ENCODE data around the gene ISYNA1.
A peak's percentile ranks its signal among the peaks of the same experiment; 100 is the strongest.

ISYNA1 gene

GRCh38 chr19:18466354-18466753 lies 28.4 kb upstream of the ISYNA1 start:
- H3K4me3 ChIP-seq (ENCODE audit: extremely low read depth, insufficient read depth, low read length, poor library complexity, severe bottlenecking) = no peak overlapping the region
- peaks cover 27% of the 10 kb centered on the region for H3K36me3 ChIP-seq (ENCODE audit: control insufficient read depth, insufficient read depth, low read length)
- H3K4me1 ChIP-seq (ENCODE audit: control insufficient read depth, insufficient read depth, low read length, poor library complexity, severe bottlenecking) = peaks cover 9% of the 10 kb centered on the region
- H3K27ac ChIP-seq (ENCODE audit: low read depth, low read length, severe bottlenecking) = no peak overlapping the region
- 96 to 98% methylated on average over 11 of the region's 11 CpGs for WGBS, 2 experiments (ENCODE audit: insufficient coverage in 2 of 2)
- H3K9me3 ChIP-seq (ENCODE audit: control insufficient read depth, low read length) = no peaks in the 10 kb centered on the region

- peaks cover 9% of the 10 kb centered on the region for H3K4me1 ChIP-seq (ENCODE audit: control insufficient read depth, insufficient read depth, low read length, poor library complexity, severe bottlenecking)
- WGBS, 2 experiments (ENCODE audit: insufficient coverage in 2 of 2) = 96 to 97% methylated on average over 4 to 6 of the region's 6 CpGs
- H3K27ac ChIP-seq (ENCODE audit: low read depth, low read length, severe bottlenecking) = no peak overlapping the region
- H3K9me3 ChIP-seq (ENCODE audit: control insufficient read depth, low read length) = no peaks in the 10 kb centered on the region
- peaks cover 31% of the 10 kb centered on the region for H3K36me3 ChIP-seq (ENCODE audit: control insufficient read depth, insufficient read depth, low read length)
- H3K4me3 ChIP-seq (ENCODE audit: extremely low read depth, insufficient read depth, low read length, poor library complexity, severe bottlenecking) = no peak overlapping the region
These were observed 28.0 kb upstream of the ISYNA1 start for GRCh38 chr19:18465964-18466339.

GRCh38 chr19:18465214-18465963 lies 27.5 kb upstream of the ISYNA1 start:
- Histone ChIP-seq H3K4me1 (ENCODE audit: control insufficient read depth, insufficient read depth, low read length, poor library complexity, severe bottlenecking) (peaks cover 13% of the 10 kb centered on the region), H3K9me3 (ENCODE audit: control insufficient read depth, low read length) (no peaks in the 10 kb centered on the region), H3K4me3 (ENCODE audit: extremely low read depth, insufficient read depth, low read length, poor library complexity, severe bottlenecking) (no peak overlapping the region), H3K27ac (ENCODE audit: low read depth, low read length, severe bottlenecking) (no peak overlapping the region), H3K36me3 (ENCODE audit: control insufficient read depth, insufficient read depth, low read length) (peaks cover 37% of the 10 kb centered on the region)
- WGBS, 2 experiments (ENCODE audit: insufficient coverage in 2 of 2) = 96 to 97% methylated on average over 21 to 25 of the region's 30 CpGs

- Histone ChIP-seq H3K36me3 (ENCODE audit: control insufficient read depth, insufficient read depth, low read length) (peaks cover 44% of the 10 kb centered on the region), H3K27ac (ENCODE audit: low read depth, low read length, severe bottlenecking) (peak overlapping the region; percentile 4), H3K4me3 (ENCODE audit: extremely low read depth, insufficient read depth, low read length, poor library complexity, severe bottlenecking) (no peak overlapping the region), H3K4me1 (ENCODE audit: control insufficient read depth, insufficient read depth, low read length, poor library complexity, severe bottlenecking) (peaks cover 17% of the 10 kb centered on the region), H3K9me3 (ENCODE audit: control insufficient read depth, low read length) (no peaks in the 10 kb centered on the region)
- 79 to 82% methylated on average over 7 to 8 of the region's 8 CpGs for WGBS, 2 experiments (ENCODE audit: insufficient coverage in 2 of 2)
These were observed 26.7 kb upstream of the ISYNA1 start for GRCh38 chr19:18464646-18465045.

- H3K4me3 ChIP-seq (ENCODE audit: extremely low read depth, insufficient read depth, low read length, poor library complexity, severe bottlenecking) = no peak overlapping the region
- H3K9me3 ChIP-seq (ENCODE audit: control insufficient read depth, low read length) = no peaks in the 10 kb centered on the region
- H3K4me1 ChIP-seq (ENCODE audit: control insufficient read depth, insufficient read depth, low read length, poor library complexity, severe bottlenecking) = peaks cover 28% of the 10 kb centered on the region
- H3K27ac ChIP-seq (ENCODE audit: low read depth, low read length, severe bottlenecking) = no peak overlapping the region
- H3K36me3 ChIP-seq (ENCODE audit: control insufficient read depth, insufficient read depth, low read length) = peaks cover 68% of the 10 kb centered on the region
- 95 to 96% methylated on average over 22 of the region's 22 CpGs for WGBS, 2 experiments (ENCODE audit: insufficient coverage in 2 of 2)
These were observed 23.5 kb upstream of the ISYNA1 start for GRCh38 chr19:18461471-18461870.

GRCh38 chr19:18460900-18461299 lies 23.0 kb upstream of the ISYNA1 start:
- no peaks in the 10 kb centered on the region for H3K9me3 ChIP-seq (ENCODE audit: control insufficient read depth, low read length)
- no peak overlapping the region for H3K27ac ChIP-seq (ENCODE audit: low read depth, low read length, severe bottlenecking)
- no peak overlapping the region for H3K4me3 ChIP-seq (ENCODE audit: extremely low read depth, insufficient read depth, low read length, poor library complexity, severe bottlenecking)
- H3K36me3 ChIP-seq (ENCODE audit: control insufficient read depth, insufficient read depth, low read length) = peaks cover 69% of the 10 kb centered on the region
- H3K4me1 ChIP-seq (ENCODE audit: control insufficient read depth, insufficient read depth, low read length, poor library complexity, severe bottlenecking) = peaks cover 28% of the 10 kb centered on the region
- WGBS, 2 experiments (ENCODE audit: insufficient coverage in 2 of 2) = 95 to 98% methylated on average over 10 to 12 of the region's 12 CpGs

GRCh38 chr19:18457483-18458331 lies 19.8 kb upstream of the ISYNA1 start:
- Histone ChIP-seq H3K4me3 (ENCODE audit: extremely low read depth, insufficient read depth, low read length, poor library complexity, severe bottlenecking) (no peak overlapping the region), H3K27ac (ENCODE audit: low read depth, low read length, severe bottlenecking) (no peak overlapping the region), H3K36me3 (ENCODE audit: control insufficient read depth, insufficient read depth, low read length) (peaks cover 66% of the 10 kb centered on the region), H3K4me1 (ENCODE audit: control insufficient read depth, insufficient read depth, low read length, poor library complexity, severe bottlenecking) (peaks cover 32% of the 10 kb centered on the region), H3K9me3 (ENCODE audit: control insufficient read depth, low read length) (no peaks in the 10 kb centered on the region)
- 72 to 84% methylated on average over 15 to 16 of the region's 21 CpGs for WGBS, 2 experiments (ENCODE audit: insufficient coverage in 2 of 2)

- no peaks in the 10 kb centered on the region for H3K9me3 ChIP-seq (ENCODE audit: control insufficient read depth, low read length)
- H3K4me1 ChIP-seq (ENCODE audit: control insufficient read depth, insufficient read depth, low read length, poor library complexity, severe bottlenecking) = peaks cover 36% of the 10 kb centered on the region
- peaks cover 64% of the 10 kb centered on the region for H3K36me3 ChIP-seq (ENCODE audit: control insufficient read depth, insufficient read depth, low read length)
- no peak overlapping the region for H3K27ac ChIP-seq (ENCODE audit: low read depth, low read length, severe bottlenecking)
- WGBS, 2 experiments (ENCODE audit: insufficient coverage in 2 of 2) = 87 to 91% methylated on average over 5 to 8 of the region's 9 CpGs
- H3K4me3 ChIP-seq (ENCODE audit: extremely low read depth, insufficient read depth, low read length, poor library complexity, severe bottlenecking) = no peak overlapping the region
These were observed 19.0 kb upstream of the ISYNA1 start for GRCh38 chr19:18456974-18457373.

GRCh38 chr19:18456279-18456678 lies 18.3 kb upstream of the ISYNA1 start:
- H3K4me3 ChIP-seq (ENCODE audit: extremely low read depth, insufficient read depth, low read length, poor library complexity, severe bottlenecking) = no peak overlapping the region
- no peaks in the 10 kb centered on the region for H3K9me3 ChIP-seq (ENCODE audit: control insufficient read depth, low read length)
- no peak overlapping the region for H3K27ac ChIP-seq (ENCODE audit: low read depth, low read length, severe bottlenecking)
- peaks cover 62% of the 10 kb centered on the region for H3K36me3 ChIP-seq (ENCODE audit: control insufficient read depth, insufficient read depth, low read length)
- H3K4me1 ChIP-seq (ENCODE audit: control insufficient read depth, insufficient read depth, low read length, poor library complexity, severe bottlenecking) = peaks cover 37% of the 10 kb centered on the region
- 93 to 100% methylated on average over 4 of the region's 4 CpGs for WGBS, 2 experiments (ENCODE audit: insufficient coverage in 2 of 2)

- WGBS, 2 experiments (ENCODE audit: insufficient coverage in 2 of 2) = 93 to 99% methylated on average over 6 to 10 of the region's 10 CpGs
These were observed 15.5 kb upstream of the ISYNA1 start for GRCh38 chr19:18453269-18454024.

More at GRCh38 chr19:18453269-18454024, 15.5 kb upstream of the ISYNA1 start:
- Histone ChIP-seq H3K27ac (ENCODE audit: low read depth, low read length, severe bottlenecking) (no peak overlapping the region), H3K4me3 (ENCODE audit: extremely low read depth, insufficient read depth, low read length, poor library complexity, severe bottlenecking) (no peak overlapping the region), H3K36me3 (ENCODE audit: control insufficient read depth, insufficient read depth, low read length) (peaks cover 62% of the 10 kb centered on the region), H3K4me1 (ENCODE audit: control insufficient read depth, insufficient read depth, low read length, poor library complexity, severe bottlenecking) (peaks cover 26% of the 10 kb centered on the region), H3K9me3 (ENCODE audit: control insufficient read depth, low read length) (no peaks in the 10 kb centered on the region)
